H1 (cell line): ENCODE measurements around the gene ZDHHC11B. TPM values are rescaled to one million over a fixed set of nuclear protein-coding genes. Genes with fewer than 3 reads are reported as not detected.
"Not testable (repeated sequence)": the region's sequence is repeated elsewhere in the genome, so short reads cannot be mapped to it uniquely, and the experiment has no call there.

Experiments
- CTCF ChIA-PET: fragments of 300-600 bp; sonication (Branson Sonifier 250); formaldehyde crosslinking; loops from one replicate; lab custom pipeline; 2021; ENCODE audit not compliant: partially characterized antibody; lab: Charles Lee
- POLR2A ChIA-PET: fragments of 300-600 bp; sonication (Branson Sonifier 250); formaldehyde crosslinking; loops from one replicate; lab custom pipeline; 2021; ENCODE audit warnings: inconsistent platforms; ENCODE audit not compliant: partially characterized antibody; lab: Charles Lee
- DNase-seq, 2 experiments: peaks; one replicate each; pipeline versions ENCODE4 v3.0.0 to v3.0.0-alpha.2; 2010 to 2022; ENCODE audit warnings: low spot score in 2 of 2, low read depth in 1 of 2, mixed read lengths in 1 of 2
- FAIRE-seq: peaks from 2 replicates; lab custom pipeline; 2011; peaks lifted over from hg19 to GRCh38; lab: Jason Lieb, UNC
- H2AFZ ChIP-seq: 2 replicates; pipeline ENCODE4 v1.8.1; 2012; ENCODE audit warnings: low read length, inconsistent platforms
- H2AK5ac ChIP-seq: 2 replicates; pipeline ENCODE4 v1.6.1; 2013; ENCODE audit warnings: low read depth, low read length
- H2BK120ac ChIP-seq: replicated peaks from 2 replicates; pipeline ENCODE3; 2013; ENCODE audit warnings: low read depth, low read length, inconsistent platforms
- H2BK12ac ChIP-seq: 2 replicates; pipeline ENCODE4 v1.6.1; 2013; ENCODE audit warnings: low read depth, low read length
- H2BK15ac ChIP-seq: 2 replicates; pipeline ENCODE4 v1.6.1; 2013; ENCODE audit warnings: low read length
- H2BK20ac ChIP-seq: 2 replicates; pipeline ENCODE4 v1.6.1; 2013; ENCODE audit warnings: low read length
- H2BK5ac ChIP-seq: 2 replicates; pipeline ENCODE4 v1.6.1; 2013; ENCODE audit warnings: low read depth, low read length
- H3K14ac ChIP-seq: 2 replicates; pipeline ENCODE4 v1.6.1; 2013; ENCODE audit warnings: inconsistent platforms; ENCODE audit not compliant: insufficient read length
- H3K18ac ChIP-seq: 2 replicates; pipeline ENCODE4 v1.6.1; 2013; ENCODE audit warnings: low read length; ENCODE audit errors: extremely low read depth
- H3K23ac ChIP-seq: 2 replicates; pipeline ENCODE4 v1.6.1; 2013; ENCODE audit warnings: inconsistent platforms; ENCODE audit not compliant: insufficient read length
- H3K23me2 ChIP-seq: 2 replicates; pipeline ENCODE4 v1.6.1; 2013; ENCODE audit warnings: low read depth, low read length
- H3K27ac ChIP-seq: 2 replicates; pipeline ENCODE4 v1.6.1; 2011; ENCODE audit warnings: low read depth, low read length, inconsistent platforms
- H3K27me3 ChIP-seq, 4 experiments: replicated peaks in 1 of 4; 1 replicate in 1 of 4; 2 replicates in 3 of 4; pipeline versions ENCODE4 v1.6.1 to v1.8.1; 2011 to 2013; ENCODE audit warnings: low read length in 3 of 4, mild to moderate bottlenecking in 3 of 4, inconsistent platforms in 2 of 4, mixed read lengths in 2 of 4, moderate library complexity in 1 of 4; ENCODE audit not compliant: control insufficient read depth in 3 of 4, insufficient read depth in 3 of 4; ENCODE audit errors: extremely low read depth in 1 of 4
- H3K36me3 ChIP-seq, 4 experiments: 2 replicates each; pipeline versions ENCODE4 v1.6.1 to v1.8.1; 2011 to 2013; ENCODE audit warnings: mild to moderate bottlenecking in 4 of 4, low read length in 3 of 4, moderate library complexity in 2 of 4, control low read depth in 1 of 4, inconsistent platforms in 1 of 4; ENCODE audit not compliant: insufficient read depth in 4 of 4, control insufficient read depth in 2 of 4
- H3K4ac ChIP-seq: replicated peaks from 2 replicates; pipeline ENCODE3; 2013; ENCODE audit warnings: low read length, low read depth, mixed read lengths, inconsistent platforms; ENCODE audit not compliant: insufficient read length
- H3K4me1 ChIP-seq, 4 experiments: replicated peaks in 1 of 4; 1 replicate in 1 of 4; 2 replicates in 3 of 4; pipeline versions ENCODE4 v1.6.1 to v1.8.1; 2011 to 2013; ENCODE audit warnings: low read length in 3 of 4, inconsistent platforms in 2 of 4, mixed read lengths in 1 of 4; ENCODE audit not compliant: insufficient read depth in 4 of 4, control insufficient read depth in 3 of 4
- H3K4me2 ChIP-seq, 2 experiments: 2 replicates each; pipeline versions ENCODE4 v1.6.1 to v1.8.1; 2011 to 2013; ENCODE audit warnings: low read depth in 2 of 2, low read length in 2 of 2, control low read depth in 1 of 2, inconsistent platforms in 1 of 2, mild to moderate bottlenecking in 1 of 2; ENCODE audit not compliant: insufficient read depth in 1 of 2
- H3K4me3 ChIP-seq, 4 experiments: fragments of 200-600, 300-600 bp in 1 of 4; sonication (generic), shearing (Covaris generic), sonication (Bioruptor Twin) in 1 of 4; 2 replicates each; pipeline versions ENCODE4 v1.5.1 to v1.8.1; 2011 to 2016; ENCODE audit warnings: low read length in 4 of 4, low read depth in 3 of 4, control low read depth in 2 of 4, inconsistent platforms in 2 of 4, mild to moderate bottlenecking in 2 of 4, mixed read lengths in 1 of 4, moderate library complexity in 1 of 4; ENCODE audit not compliant: insufficient read depth in 2 of 4; ENCODE audit errors: extremely low read depth in 1 of 4
- H3K56ac ChIP-seq: replicated peaks from 2 replicates; pipeline ENCODE3; 2013; ENCODE audit warnings: low read depth, mild to moderate bottlenecking, mixed read lengths, low read length, inconsistent platforms; ENCODE audit not compliant: insufficient read length
- H3K79me1 ChIP-seq: 2 replicates; pipeline ENCODE4 v1.6.1; 2013; ENCODE audit warnings: low read depth, low read length, control low read depth
- H3K79me2 ChIP-seq, 2 experiments: 2 replicates each; pipeline versions ENCODE4 v1.6.1 to v1.8.1; 2012 to 2013; ENCODE audit warnings: low read length in 2 of 2, mild to moderate bottlenecking in 2 of 2, inconsistent platforms in 1 of 2; ENCODE audit not compliant: insufficient read depth in 2 of 2, control insufficient read depth in 1 of 2
- H3K9ac ChIP-seq, 4 experiments: replicated peaks in 1 of 4; 1 replicate in 1 of 4; 2 replicates in 3 of 4; pipeline versions ENCODE4 v1.6.1 to v1.8.1; 2011 to 2013; ENCODE audit warnings: low read depth in 3 of 4, low read length in 3 of 4, control low read depth in 2 of 4, mild to moderate bottlenecking in 2 of 4, moderate library complexity in 2 of 4, inconsistent platforms in 1 of 4; ENCODE audit errors: extremely low read depth in 1 of 4
- H3K9me3 ChIP-seq, 2 experiments: 2 replicates each; pipeline versions ENCODE4 v1.6.1 to v1.8.1; 2012 to 2013; ENCODE audit warnings: mild to moderate bottlenecking in 2 of 2, moderate library complexity in 2 of 2, control low read depth in 1 of 2, inconsistent platforms in 1 of 2, low read depth in 1 of 2, low read length in 1 of 2, mixed read lengths in 1 of 2; ENCODE audit not compliant: insufficient read depth in 2 of 2
- H4K20me1 ChIP-seq, 2 experiments: replicated peaks in 1 of 2; 2 replicates each; pipeline versions ENCODE3 to v1.8.1; 2011 to 2013; ENCODE audit warnings: inconsistent platforms in 2 of 2, low read length in 2 of 2, mild to moderate bottlenecking in 1 of 2; ENCODE audit not compliant: insufficient read depth in 2 of 2, control insufficient read depth in 1 of 2
- H4K5ac ChIP-seq: 2 replicates; pipeline ENCODE4 v1.6.1; 2013; ENCODE audit warnings: low read length, low read depth, mixed read lengths, inconsistent platforms; ENCODE audit not compliant: insufficient read length
- H4K8ac ChIP-seq: 2 replicates; pipeline ENCODE4 v1.8.0; 2013; ENCODE audit warnings: mild to moderate bottlenecking, moderate library complexity, low read length, inconsistent platforms; ENCODE audit not compliant: insufficient read depth; ENCODE audit errors: extremely low read depth
- H4K91ac ChIP-seq: replicated peaks from 2 replicates; pipeline ENCODE3; 2013; ENCODE audit warnings: low read length, mixed read lengths, inconsistent platforms; ENCODE audit not compliant: insufficient read length
- WGBS, 2 experiments: shearing (Covaris generic) in 1 of 2; methylation state at CpG; one replicate each; pipeline versions ENCODE4 v1.1.6 to v1.1.7; 2013 to 2015; ENCODE audit warnings: low lambda C conversion rate in 2 of 2, mixed read lengths in 2 of 2, inconsistent platforms in 1 of 2, low coverage in 1 of 2, missing lambda C conversion rate in 1 of 2; ENCODE audit not compliant: insufficient replicate concordance in 2 of 2, insufficient coverage in 1 of 2, insufficient read length in 1 of 2; ENCODE audit errors: extremely low coverage in 1 of 2, missing lambda C conversion rate in 1 of 2; 5-methylcytosine and 5-hydroxymethylcytosine counted together
- polyA plus RNA-seq, 7 experiments: library from polyadenylated mRNA; depleted of rRNA in 3 of 7; stranded (reverse) in 5 of 7; unstranded in 2 of 7; fragments of >200 nt in 5 of 7; fragments of 200-250 nt in 2 of 7; gene quantifications; 1 replicate in 5 of 7; 2 replicates in 1 of 7; 4 replicates in 1 of 7; pipeline versions ENCODE4 v1.2.1 to v1.2.3, GENCODE V29; 2011 to 2013; ENCODE audit warnings: missing spikeins in 2 of 7, mixed read lengths in 2 of 7
- total RNA-seq: library from RNA; stranded (reverse); fragmentation: NEBNext Ultra II Directional; extraction: Animal tissue kit (Norgen Biotek cat#: 25700); gene quantifications from 2 replicates; pipeline ENCODE4 v1.2.1, GENCODE V29; 2021

ZDHHC11B gene
- total and polyA plus RNA-seq, 2 of the 8 experiments (the other 6 are each of a cell fraction or from before 2014, with no cell fraction given), result 0.29 to 2.5 TPM

- H3K79me1 ChIP-seq, FAIRE-seq, H3K9ac ChIP-seq, H3K36me3 ChIP-seq, H3K56ac ChIP-seq, DNase-seq, H2AK5ac ChIP-seq, H3K23me2 ChIP-seq, H2BK12ac ChIP-seq, H3K14ac ChIP-seq, H3K4me3 ChIP-seq, H4K8ac ChIP-seq, H2AFZ ChIP-seq, H2BK120ac ChIP-seq, H2BK5ac ChIP-seq, POLR2A ChIA-PET, CTCF ChIA-PET, H2BK15ac ChIP-seq, H2BK20ac ChIP-seq, H3K18ac ChIP-seq, H3K79me2 ChIP-seq, H3K27me3 ChIP-seq, H3K9me3 ChIP-seq, H3K23ac ChIP-seq, H3K27ac ChIP-seq, H3K4me2 ChIP-seq, H4K20me1 ChIP-seq, H4K91ac ChIP-seq, H3K4ac ChIP-seq, H4K5ac ChIP-seq, H3K4me1 ChIP-seq: not testable (repeated sequence)
- WGBS, 2 experiments, result 90% methylated on average over 11 of the region's 11 CpGs; no CpG with 5 or more reads in 1 of the 2 experiments
These were observed 40.7 kb downstream of the ZDHHC11B start for GRCh38 chr5:743696-744404.

DNA sequence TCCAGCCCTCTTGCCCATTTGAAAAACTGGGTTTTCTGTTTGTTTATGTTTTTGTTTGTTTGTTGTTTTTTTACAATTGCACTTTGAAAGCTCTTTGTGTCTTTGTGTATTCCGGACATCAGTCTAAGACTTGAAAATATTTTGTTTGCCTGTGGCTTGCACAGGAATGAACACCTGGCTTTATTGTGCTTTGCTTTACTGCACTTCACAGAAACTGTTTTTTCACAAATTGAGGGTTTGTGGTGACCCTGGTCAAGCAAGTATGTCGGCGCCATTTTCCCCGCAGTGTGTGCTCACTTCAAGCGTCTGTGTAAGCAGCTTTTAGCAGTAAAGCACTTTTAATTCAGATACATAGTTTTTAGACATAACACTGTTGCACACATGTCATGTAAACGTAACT, 42.3 kb downstream of the ZDHHC11B start:
- H3K4me1 ChIP-seq, result not testable (repeated sequence)
- 94% methylated on average over 6 of the region's 6 CpGs; no CpG with 5 or more reads in 1 of the 2 experiments for WGBS, 2 experiments
- CTCF ChIA-PET, result interaction anchor here (1.2 kb wide), 1 partner anchor 16 kb away, joined by 4 read pairs; no protein-coding TSS in a partner anchor

More for the DNA sequence above, 42.3 kb downstream of the ZDHHC11B start:
- H3K4me2 ChIP-seq, H3K27me3 ChIP-seq, H2BK5ac ChIP-seq, H4K8ac ChIP-seq, H3K79me2 ChIP-seq, H3K4me3 ChIP-seq, H2BK15ac ChIP-seq, H3K9me3 ChIP-seq, H4K91ac ChIP-seq, H3K14ac ChIP-seq, H2BK20ac ChIP-seq, H3K27ac ChIP-seq, POLR2A ChIA-PET, H3K23ac ChIP-seq, H3K56ac ChIP-seq, H3K23me2 ChIP-seq, H2AK5ac ChIP-seq, H3K18ac ChIP-seq, H3K79me1 ChIP-seq, H3K36me3 ChIP-seq, H3K9ac ChIP-seq, H2BK12ac ChIP-seq, H4K20me1 ChIP-seq, H2BK120ac ChIP-seq, H3K4ac ChIP-seq, H4K5ac ChIP-seq, FAIRE-seq, DNase-seq, H2AFZ ChIP-seq: not testable (repeated sequence)
